Endothelial cell (in vitro differentiated cells): Measurements from ENCODE around the gene SEC22A. TPM values are rescaled to one million over a fixed set of nuclear protein-coding genes. Genes with fewer than 3 reads are reported as not detected.

Source experiments
- DNase-seq: peaks from one replicate; pipeline ENCODE4 v3.0.0; 2021; ENCODE audit warnings: low spot score
- H3K27ac Mint-ChIP-seq: one replicate; pipeline ENCODE4 v1.8.0; 2021; ENCODE audit warnings: mixed read lengths, inconsistent platforms; ENCODE audit not compliant: unreplicated experiment
- H3K27me3 Mint-ChIP-seq: one replicate; pipeline ENCODE4 v1.8.0; 2021; ENCODE audit warnings: mild to moderate bottlenecking, moderate library complexity, mixed read lengths, inconsistent platforms; ENCODE audit not compliant: unreplicated experiment
- H3K36me3 Mint-ChIP-seq: one replicate; pipeline ENCODE4 v1.8.0; 2021; ENCODE audit warnings: mild to moderate bottlenecking, low read depth, mixed read lengths, inconsistent platforms; ENCODE audit not compliant: unreplicated experiment
- H3K4me1 Mint-ChIP-seq: one replicate; pipeline ENCODE4 v1.8.0; 2021; ENCODE audit warnings: mild to moderate bottlenecking, mixed read lengths, inconsistent platforms; ENCODE audit not compliant: unreplicated experiment
- H3K4me3 Mint-ChIP-seq: one replicate; pipeline ENCODE4 v1.8.0; 2021; ENCODE audit warnings: mild to moderate bottlenecking, mixed read lengths, inconsistent platforms; ENCODE audit not compliant: unreplicated experiment
- H3K9me3 Mint-ChIP-seq: one replicate; pipeline ENCODE4 v1.8.0; 2021; ENCODE audit warnings: mixed read lengths, inconsistent platforms; ENCODE audit not compliant: unreplicated experiment
- CTCF ChIP-seq: fragments of 200-600 bp; sonication (generic); IDR thresholded peaks from one replicate; pipeline ENCODE4 v1.5.0; 2021; ENCODE audit warnings: antibody characterized with exemption; ENCODE audit not compliant: unreplicated experiment
- total RNA-seq: library from RNA; stranded (reverse); fragmentation: NEBNext Ultra II Directional; extraction: Animal tissue kit (Norgen Biotek cat#: 25700); gene quantifications from one replicate; pipeline ENCODE4 v1.2.1, GENCODE V29; 2021; ENCODE audit not compliant: unreplicated experiment

SEC22A gene
- total RNA-seq, 1 donor from 2014 or later = 14.9 TPM

GRCh38 chr3:123296261-123296660 lies 94.5 kb downstream of the SEC22A start:
- DNase-seq = no peak
- H3K27ac Mint-ChIP-seq = no peak overlapping the region
- no peak for TF ChIP-seq CTCF
- H3K4me1 Mint-ChIP-seq = no peaks in the 10 kb centered on the region
- H3K27me3 Mint-ChIP-seq = peaks cover 4% of the 10 kb centered on the region
- H3K36me3 Mint-ChIP-seq = no peaks in the 10 kb centered on the region
- no peak overlapping the region for H3K4me3 Mint-ChIP-seq
- H3K9me3 Mint-ChIP-seq = no peaks in the 10 kb centered on the region

GRCh38 chr3:123296836-123297626 lies 95.3 kb downstream of the SEC22A start:
- Mint-ChIP-seq H3K36me3 (no peaks in the 10 kb centered on the region), H3K9me3 (no peaks in the 10 kb centered on the region), H3K4me1 (no peaks in the 10 kb centered on the region), H3K27me3 (peaks cover 4% of the 10 kb centered on the region), H3K4me3 (no peak overlapping the region), H3K27ac (no peak overlapping the region)
- DNase-seq = no peak
- no peak for TF ChIP-seq CTCF

- H3K4me1 Mint-ChIP-seq = no peaks in the 10 kb centered on the region
- no peak for TF ChIP-seq CTCF
- peaks cover 4% of the 10 kb centered on the region for H3K27me3 Mint-ChIP-seq
- H3K4me3 Mint-ChIP-seq = no peak overlapping the region
- no peak overlapping the region for H3K27ac Mint-ChIP-seq
- no peaks in the 10 kb centered on the region for H3K36me3 Mint-ChIP-seq
- H3K9me3 Mint-ChIP-seq = no peaks in the 10 kb centered on the region
- no peak for DNase-seq
These were observed 95.8 kb downstream of the SEC22A start for GRCh38 chr3:123297627-123297899.

- no peak for DNase-seq
- no peak for TF ChIP-seq CTCF
- H3K27ac Mint-ChIP-seq = no peak overlapping the region
- no peak overlapping the region for H3K4me3 Mint-ChIP-seq
- no peaks in the 10 kb centered on the region for H3K9me3 Mint-ChIP-seq
- no peaks in the 10 kb centered on the region for H3K4me1 Mint-ChIP-seq
- H3K36me3 Mint-ChIP-seq = no peaks in the 10 kb centered on the region
- peaks cover 5% of the 10 kb centered on the region for H3K27me3 Mint-ChIP-seq
These were observed 97.2 kb downstream of the SEC22A start for GRCh38 chr3:123298903-123299302.

GRCh38 chr3:123299581-123299980 lies 97.8 kb downstream of the SEC22A start:
- H3K4me3 Mint-ChIP-seq = no peak overlapping the region
- H3K9me3 Mint-ChIP-seq = no peaks in the 10 kb centered on the region
- no peak for TF ChIP-seq CTCF
- H3K4me1 Mint-ChIP-seq = no peaks in the 10 kb centered on the region
- peaks cover 5% of the 10 kb centered on the region for H3K27me3 Mint-ChIP-seq
- H3K36me3 Mint-ChIP-seq = no peaks in the 10 kb centered on the region
- no peak overlapping the region for H3K27ac Mint-ChIP-seq
- DNase-seq = no peak
